ENCODE data around the gene BICD2. TPM values are rescaled to one million over a fixed set of nuclear protein-coding genes. Genes with fewer than 3 reads are reported as not detected.
A peak's percentile ranks its signal among the peaks of the same experiment; 100 is the strongest.

Gene BICD2
- total RNA-seq, 1 donor from 2014 or later, result 37.3 TPM

GRCh38 chr9:92749071-92749933 lies 15.3 kb downstream of the BICD2 start:
- Histone ChIP-seq H3K27ac (replicated peaks) (peak overlapping the region; percentile 67), H3K9me3 (replicated peaks) (no peaks in the 10 kb centered on the region), H3K4me1 (peaks cover 91% of the 10 kb centered on the region), H3K27me3 (ENCODE audit: low read depth) (no peaks in the 10 kb centered on the region), H3K36me3 (no peaks in the 10 kb centered on the region), H3K4me3 (no peak overlapping the region)
- intact Hi-C loops (cut with micrococcal nuclease), result no loop called here
- no peak for DNase-seq
- no peak for TF ChIP-seq CTCF (IDR thresholded peaks at IDR 0.05; ENCODE audit: borderline replicate concordance)

GRCh38 chr9:92748233-92748497 lies 16.5 kb downstream of the BICD2 start:
- Histone ChIP-seq H3K36me3 (no peaks in the 10 kb centered on the region), H3K4me3 (no peak overlapping the region), H3K27ac (replicated peaks) (peak overlapping the region; percentile 67), H3K9me3 (replicated peaks) (no peaks in the 10 kb centered on the region), H3K27me3 (ENCODE audit: low read depth) (no peaks in the 10 kb centered on the region), H3K4me1 (peaks cover 96% of the 10 kb centered on the region)
- intact Hi-C loops (cut with micrococcal nuclease), result no loop called here
- no peak for TF ChIP-seq CTCF (IDR thresholded peaks at IDR 0.05; ENCODE audit: borderline replicate concordance)
- DNase-seq, result no peak

GRCh38 chr9:92747459-92748232 lies 17.0 kb downstream of the BICD2 start:
- DNase-seq, result no peak
- peak overlapping the region; percentile 67 for H3K27ac ChIP-seq (replicated peaks)
- H3K4me1 ChIP-seq, result peaks cover 96% of the 10 kb centered on the region
- TF ChIP-seq CTCF (IDR thresholded peaks at IDR 0.05; ENCODE audit: borderline replicate concordance), result no peak
- no peaks in the 10 kb centered on the region for H3K36me3 ChIP-seq
- no peaks in the 10 kb centered on the region for H3K9me3 ChIP-seq (replicated peaks)
- H3K27me3 ChIP-seq (ENCODE audit: low read depth), result no peaks in the 10 kb centered on the region
- H3K4me3 ChIP-seq, result no peak overlapping the region
- intact Hi-C loops (cut with micrococcal nuclease), result no loop called here

GRCh38 chr9:92746567-92747458 lies 17.8 kb downstream of the BICD2 start:
- peak overlapping the region; percentile 67 for H3K27ac ChIP-seq (replicated peaks)
- H3K27me3 ChIP-seq (ENCODE audit: low read depth), result no peaks in the 10 kb centered on the region
- intact Hi-C loops (cut with micrococcal nuclease), result no loop called here
- H3K4me1 ChIP-seq, result peaks cover 96% of the 10 kb centered on the region
- DNase-seq, result no peak
- no peak overlapping the region for H3K4me3 ChIP-seq
- no peaks in the 10 kb centered on the region for H3K36me3 ChIP-seq
- H3K9me3 ChIP-seq (replicated peaks), result no peaks in the 10 kb centered on the region
- TF ChIP-seq CTCF (IDR thresholded peaks at IDR 0.05; ENCODE audit: borderline replicate concordance), result no peak

GRCh38 chr9:92745881-92746280 lies 18.8 kb downstream of the BICD2 start:
- Histone ChIP-seq H3K27me3 (ENCODE audit: low read depth) (no peaks in the 10 kb centered on the region), H3K4me1 (peaks cover 96% of the 10 kb centered on the region)

More at GRCh38 chr9:92745881-92746280, 18.8 kb downstream of the BICD2 start:
- no peak for DNase-seq
- Histone ChIP-seq H3K36me3 (no peaks in the 10 kb centered on the region), H3K27ac (replicated peaks) (no peak overlapping the region), H3K4me3 (no peak overlapping the region), H3K9me3 (replicated peaks) (no peaks in the 10 kb centered on the region)
- TF ChIP-seq CTCF (IDR thresholded peaks at IDR 0.05; ENCODE audit: borderline replicate concordance), result no peak
- intact Hi-C loops (cut with micrococcal nuclease), result no loop called here

All from left ventricle myocardium inferior (tissue), 1 donor.